ENCODE data around the gene TMEM158. TPM values are rescaled to one million over a fixed set of nuclear protein-coding genes. Genes with fewer than 3 reads are reported as not detected.

The TMEM158 gene
- total RNA-seq, 1 experiment from 2014 or later: 7.3 TPM

DNA sequence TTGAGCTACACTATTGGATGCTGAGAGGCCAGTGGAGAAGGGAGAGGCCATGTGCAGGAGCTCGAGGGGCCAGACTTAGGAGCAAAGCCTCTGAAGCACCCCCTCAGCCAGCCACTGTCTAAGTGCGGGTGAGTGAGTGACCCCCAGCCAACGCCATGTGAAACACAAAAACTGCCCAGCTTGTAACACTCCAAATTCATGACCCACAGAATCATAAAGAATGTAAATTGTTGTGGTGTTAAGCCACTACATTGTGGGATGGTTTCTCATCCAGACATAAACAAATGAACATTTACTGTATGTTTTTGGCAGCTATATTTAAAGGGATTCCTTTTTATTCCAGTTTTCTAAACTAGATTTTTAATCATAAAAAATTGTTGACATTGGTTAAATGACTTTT, 27.2 kb upstream of the TMEM158 start:
- BruUV-seq (replicated peaks): no TSS peak
- POLR2A ChIA-PET: interaction anchor here (0.7 kb wide), 1 partner anchor 226 kb away, joined by 7 read pairs; no protein-coding TSS in a partner anchor
- no peaks in the 10 kb centered on the region for H3K9me3 ChIP-seq (ENCODE audit: control insufficient read depth, insufficient read depth, low read depth, low read length)
- CTCF ChIA-PET: interaction anchor here (0.6 kb wide), 1 partner anchor 198 kb away, joined by 5 read pairs; no protein-coding TSS in a partner anchor
- intact Hi-C loops (cut with micrococcal nuclease; ENCODE audit: unreplicated experiment) (no loop called here), in situ Hi-C loops (cut with HindIII; ENCODE audit: low pct_unique_long_range_greater_than_20kb, low sequenced_read_pairs) (no loop called here)
- no peak for ATAC-seq
- no peaks in the 10 kb centered on the region for H3K4me1 ChIP-seq (ENCODE audit: control insufficient read depth, insufficient read depth, low read length)
- H3K4me3 ChIP-seq (ENCODE audit: low read depth in 2 of 2, low read length in 2 of 2): no peak overlapping the region
- no peak overlapping the region for H3K27ac ChIP-seq (ENCODE audit: low read length)
- no peaks in the 10 kb centered on the region for H3K36me3 ChIP-seq (ENCODE audit: control insufficient read depth, insufficient read depth, low read length)
- H3K27me3 ChIP-seq (ENCODE audit: control insufficient read depth, insufficient read depth, low read length): no peaks in the 10 kb centered on the region
- no peak for TF ChIP-seq POLR2AphosphoS5 (IDR thresholded peaks at IDR 0.05; ENCODE audit: low read depth, low read length)
- no peak for TF ChIP-seq SIN3A (IDR thresholded peaks at IDR 0.05; ENCODE audit: borderline replicate concordance, insufficient read depth, low read depth, low read length)
- TF ChIP-seq TCF7L2 (IDR thresholded peaks at IDR 0.05; ENCODE audit: low read depth, low read length): no peak
- DNase-seq (ENCODE audit: low read depth, low spot score): no peak

- POLR2A ChIA-PET: interaction anchor here (0.7 kb wide), 1 partner anchor 226 kb away, joined by 7 read pairs; no protein-coding TSS in a partner anchor
Measured at GRCh38 chr3:45252826-45253225, 26.7 kb upstream of the TMEM158 start.

GRCh38 chr3:45249391-45249790, 23.3 kb upstream of the TMEM158 start:
- ChIA-PET POLR2A (no interaction called here), CTCF (no interaction called here)
- no peaks in the 10 kb centered on the region for H3K27me3 ChIP-seq (ENCODE audit: control insufficient read depth, insufficient read depth, low read length)
- H3K36me3 ChIP-seq (ENCODE audit: control insufficient read depth, insufficient read depth, low read length): no peaks in the 10 kb centered on the region
- BruUV-seq (replicated peaks): no TSS peak
- H3K4me1 ChIP-seq (ENCODE audit: control insufficient read depth, insufficient read depth, low read length): no peaks in the 10 kb centered on the region
- intact Hi-C loops (cut with micrococcal nuclease; ENCODE audit: unreplicated experiment) (no loop called here), in situ Hi-C loops (cut with HindIII; ENCODE audit: low pct_unique_long_range_greater_than_20kb, low sequenced_read_pairs) (no loop called here)
- H3K4me3 ChIP-seq (ENCODE audit: low read depth in 2 of 2, low read length in 2 of 2): no peak overlapping the region
- H3K9me3 ChIP-seq (ENCODE audit: control insufficient read depth, insufficient read depth, low read depth, low read length): no peaks in the 10 kb centered on the region
- ATAC-seq: no peak
- DNase-seq (ENCODE audit: low read depth, low spot score): no peak
- no peak overlapping the region for H3K27ac ChIP-seq (ENCODE audit: low read length)
- TF ChIP-seq SIN3A (IDR thresholded peaks at IDR 0.05; ENCODE audit: borderline replicate concordance, insufficient read depth, low read depth, low read length): no peak

More at GRCh38 chr3:45252826-45253225, 26.7 kb upstream of the TMEM158 start:
- DNase-seq (ENCODE audit: low read depth, low spot score) (no peak), ATAC-seq (no peak)
- CTCF ChIA-PET: interaction anchor here (0.6 kb wide), 1 partner anchor 197 kb away, joined by 5 read pairs; no protein-coding TSS in a partner anchor
- no peaks in the 10 kb centered on the region for H3K9me3 ChIP-seq (ENCODE audit: control insufficient read depth, insufficient read depth, low read depth, low read length)
- in situ Hi-C loops (cut with HindIII; ENCODE audit: low pct_unique_long_range_greater_than_20kb, low sequenced_read_pairs): no loop called here
- intact Hi-C loops (cut with micrococcal nuclease; ENCODE audit: unreplicated experiment): no loop called here
- no peaks in the 10 kb centered on the region for H3K4me1 ChIP-seq (ENCODE audit: control insufficient read depth, insufficient read depth, low read length)
- H3K36me3 ChIP-seq (ENCODE audit: control insufficient read depth, insufficient read depth, low read length): no peaks in the 10 kb centered on the region
- no peak overlapping the region for H3K27ac ChIP-seq (ENCODE audit: low read length)
- no peaks in the 10 kb centered on the region for H3K27me3 ChIP-seq (ENCODE audit: control insufficient read depth, insufficient read depth, low read length)
- TF ChIP-seq POLR2AphosphoS5 (IDR thresholded peaks at IDR 0.05; ENCODE audit: low read depth, low read length) (no peak), SIN3A (IDR thresholded peaks at IDR 0.05; ENCODE audit: borderline replicate concordance, insufficient read depth, low read depth, low read length) (no peak), TCF7L2 (IDR thresholded peaks at IDR 0.05; ENCODE audit: low read depth, low read length) (no peak)
- TF ChIP-seq, protein P1, sequence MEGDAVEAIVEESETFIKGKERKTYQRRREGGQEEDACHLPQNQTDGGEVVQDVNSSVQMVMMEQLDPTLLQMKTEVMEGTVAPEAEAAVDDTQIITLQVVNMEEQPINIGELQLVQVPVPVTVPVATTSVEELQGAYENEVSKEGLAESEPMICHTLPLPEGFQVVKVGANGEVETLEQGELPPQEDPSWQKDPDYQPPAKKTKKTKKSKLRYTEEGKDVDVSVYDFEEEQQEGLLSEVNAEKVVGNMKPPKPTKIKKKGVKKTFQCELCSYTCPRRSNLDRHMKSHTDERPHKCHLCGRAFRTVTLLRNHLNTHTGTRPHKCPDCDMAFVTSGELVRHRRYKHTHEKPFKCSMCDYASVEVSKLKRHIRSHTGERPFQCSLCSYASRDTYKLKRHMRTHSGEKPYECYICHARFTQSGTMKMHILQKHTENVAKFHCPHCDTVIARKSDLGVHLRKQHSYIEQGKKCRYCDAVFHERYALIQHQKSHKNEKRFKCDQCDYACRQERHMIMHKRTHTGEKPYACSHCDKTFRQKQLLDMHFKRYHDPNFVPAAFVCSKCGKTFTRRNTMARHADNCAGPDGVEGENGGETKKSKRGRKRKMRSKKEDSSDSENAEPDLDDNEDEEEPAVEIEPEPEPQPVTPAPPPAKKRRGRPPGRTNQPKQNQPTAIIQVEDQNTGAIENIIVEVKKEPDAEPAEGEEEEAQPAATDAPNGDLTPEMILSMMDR (IDR thresholded peaks at IDR 0.05): no peak
- no TSS peak for BruUV-seq (replicated peaks)
- H3K4me3 ChIP-seq (ENCODE audit: low read depth in 2 of 2, low read length in 2 of 2): no peak overlapping the region

DNA sequence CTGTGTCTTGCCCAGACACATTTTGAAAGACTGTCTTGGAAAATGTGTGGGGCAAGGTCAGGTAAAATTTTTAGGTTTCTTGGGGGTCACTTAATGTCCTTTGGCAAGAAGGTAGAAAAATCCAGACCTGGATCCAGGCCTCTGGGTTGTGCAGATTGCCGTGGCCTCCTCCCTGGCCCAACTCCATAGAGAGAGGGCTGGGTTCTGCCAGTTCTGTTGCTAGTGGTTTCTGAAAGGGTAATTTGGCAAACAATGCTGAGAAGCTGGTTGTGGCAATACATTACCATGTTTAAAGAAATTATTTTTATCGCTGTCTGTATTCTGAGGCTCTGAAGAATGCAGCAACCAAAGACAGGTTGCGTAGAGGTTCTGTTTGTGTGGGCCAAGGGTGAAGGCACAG, 20.2 kb upstream of the TMEM158 start:
- Histone ChIP-seq H3K36me3 (ENCODE audit: control insufficient read depth, insufficient read depth, low read length) (no peaks in the 10 kb centered on the region), H3K27ac (ENCODE audit: low read length) (no peak overlapping the region), H3K4me1 (ENCODE audit: control insufficient read depth, insufficient read depth, low read length) (no peaks in the 10 kb centered on the region), H3K4me3 (ENCODE audit: low read depth in 2 of 2, low read length in 2 of 2) (no peak overlapping the region), H3K9me3 (ENCODE audit: control insufficient read depth, insufficient read depth, low read depth, low read length) (no peaks in the 10 kb centered on the region), H3K27me3 (ENCODE audit: control insufficient read depth, insufficient read depth, low read length) (no peaks in the 10 kb centered on the region)
- ChIA-PET CTCF (no interaction called here), POLR2A (no interaction called here)
- intact Hi-C loops (cut with micrococcal nuclease; ENCODE audit: unreplicated experiment): no loop called here
- ATAC-seq (no peak), DNase-seq (ENCODE audit: low read depth, low spot score) (no peak)
- no peak for TF ChIP-seq SIN3A (IDR thresholded peaks at IDR 0.05; ENCODE audit: borderline replicate concordance, insufficient read depth, low read depth, low read length)
- TF ChIP-seq, protein P2, sequence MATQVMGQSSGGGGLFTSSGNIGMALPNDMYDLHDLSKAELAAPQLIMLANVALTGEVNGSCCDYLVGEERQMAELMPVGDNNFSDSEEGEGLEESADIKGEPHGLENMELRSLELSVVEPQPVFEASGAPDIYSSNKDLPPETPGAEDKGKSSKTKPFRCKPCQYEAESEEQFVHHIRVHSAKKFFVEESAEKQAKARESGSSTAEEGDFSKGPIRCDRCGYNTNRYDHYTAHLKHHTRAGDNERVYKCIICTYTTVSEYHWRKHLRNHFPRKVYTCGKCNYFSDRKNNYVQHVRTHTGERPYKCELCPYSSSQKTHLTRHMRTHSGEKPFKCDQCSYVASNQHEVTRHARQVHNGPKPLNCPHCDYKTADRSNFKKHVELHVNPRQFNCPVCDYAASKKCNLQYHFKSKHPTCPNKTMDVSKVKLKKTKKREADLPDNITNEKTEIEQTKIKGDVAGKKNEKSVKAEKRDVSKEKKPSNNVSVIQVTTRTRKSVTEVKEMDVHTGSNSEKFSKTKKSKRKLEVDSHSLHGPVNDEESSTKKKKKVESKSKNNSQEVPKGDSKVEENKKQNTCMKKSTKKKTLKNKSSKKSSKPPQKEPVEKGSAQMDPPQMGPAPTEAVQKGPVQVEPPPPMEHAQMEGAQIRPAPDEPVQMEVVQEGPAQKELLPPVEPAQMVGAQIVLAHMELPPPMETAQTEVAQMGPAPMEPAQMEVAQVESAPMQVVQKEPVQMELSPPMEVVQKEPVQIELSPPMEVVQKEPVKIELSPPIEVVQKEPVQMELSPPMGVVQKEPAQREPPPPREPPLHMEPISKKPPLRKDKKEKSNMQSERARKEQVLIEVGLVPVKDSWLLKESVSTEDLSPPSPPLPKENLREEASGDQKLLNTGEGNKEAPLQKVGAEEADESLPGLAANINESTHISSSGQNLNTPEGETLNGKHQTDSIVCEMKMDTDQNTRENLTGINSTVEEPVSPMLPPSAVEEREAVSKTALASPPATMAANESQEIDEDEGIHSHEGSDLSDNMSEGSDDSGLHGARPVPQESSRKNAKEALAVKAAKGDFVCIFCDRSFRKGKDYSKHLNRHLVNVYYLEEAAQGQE (IDR thresholded peaks at IDR 0.05; ENCODE audit: insufficient read depth in 1 of 2, low read depth in 2 of 2, low read length in 1 of 2): no peak
- TF ChIP-seq, protein P1 (IDR thresholded peaks at IDR 0.05): no peak
- no peak for TF ChIP-seq TCF7L2 (IDR thresholded peaks at IDR 0.05; ENCODE audit: low read depth, low read length)
- no peak for TF ChIP-seq POLR2AphosphoS5 (IDR thresholded peaks at IDR 0.05; ENCODE audit: low read depth, low read length)
- in situ Hi-C loops (cut with HindIII; ENCODE audit: low pct_unique_long_range_greater_than_20kb, low sequenced_read_pairs): no loop called here
- no TSS peak for BruUV-seq (replicated peaks)

All from Panc1 (cell line).